Measurements from ENCODE around the gene ARHGEF12. TPM values are rescaled to one million over a fixed set of nuclear protein-coding genes. Genes with fewer than 3 reads are reported as not detected.

Gene ARHGEF12
- total RNA-seq, 1 donor from 2014 or later = 121 TPM

GRCh38 chr11:120524536-120525085 is 188.4 kb downstream of the ARHGEF12 start:
- no peaks in the 10 kb centered on the region for H3K9me3 ChIP-seq
- no peak for TF ChIP-seq CTCF (IDR thresholded peaks at IDR 0.05)
- peaks cover 14% of the 10 kb centered on the region for H3K27me3 ChIP-seq (ENCODE audit: low read depth)
- H3K4me3 ChIP-seq = no peak overlapping the region
- DNase-seq = no peak
- H3K4me1 ChIP-seq = peaks cover 8% of the 10 kb centered on the region
- no peak overlapping the region for H3K27ac ChIP-seq
- intact Hi-C loops (cut with DNase I) = no loop called here
- no peaks in the 10 kb centered on the region for H3K36me3 ChIP-seq
- ATAC-seq = no peak

- DNase-seq = peak; percentile 22
- H3K27me3 ChIP-seq (ENCODE audit: low read depth) = peaks cover 14% of the 10 kb centered on the region
These were observed 189.3 kb downstream of the ARHGEF12 start for GRCh38 chr11:120525261-120526171.

GRCh38 chr11:120526241-120526640 is 190.0 kb downstream of the ARHGEF12 start:
- Histone ChIP-seq H3K4me1 (peaks cover 8% of the 10 kb centered on the region), H3K27ac (no peak overlapping the region), H3K4me3 (no peak overlapping the region), H3K36me3 (no peaks in the 10 kb centered on the region), H3K9me3 (no peaks in the 10 kb centered on the region), H3K27me3 (ENCODE audit: low read depth) (peaks cover 14% of the 10 kb centered on the region)
- no peak for TF ChIP-seq CTCF (IDR thresholded peaks at IDR 0.05)
- DNase-seq (peak; percentile 14), ATAC-seq (no peak)
- intact Hi-C loops (cut with DNase I) = no loop called here

More at GRCh38 chr11:120525261-120526171, 189.3 kb downstream of the ARHGEF12 start:
- intact Hi-C loops (cut with DNase I) = no loop called here
- Histone ChIP-seq H3K36me3 (no peaks in the 10 kb centered on the region), H3K9me3 (no peaks in the 10 kb centered on the region), H3K27ac (no peak overlapping the region), H3K4me1 (peaks cover 8% of the 10 kb centered on the region), H3K4me3 (no peak overlapping the region)
- ATAC-seq = no peak
- TF ChIP-seq CTCF (IDR thresholded peaks at IDR 0.05) = no peak

GRCh38 chr11:120527111-120527761 is 191.0 kb downstream of the ARHGEF12 start:
- H3K27ac ChIP-seq = no peak overlapping the region
- intact Hi-C loops (cut with DNase I) = no loop called here

More at GRCh38 chr11:120527111-120527761, 191.0 kb downstream of the ARHGEF12 start:
- Histone ChIP-seq H3K4me3 (no peak overlapping the region), H3K27me3 (ENCODE audit: low read depth) (peaks cover 14% of the 10 kb centered on the region), H3K9me3 (no peaks in the 10 kb centered on the region), H3K36me3 (no peaks in the 10 kb centered on the region), H3K4me1 (peaks cover 8% of the 10 kb centered on the region)
- TF ChIP-seq CTCF (IDR thresholded peaks at IDR 0.05) = no peak
- DNase-seq = no peak
- no peak for ATAC-seq

Measured in lower lobe of right lung (tissue), 2 donors.